ENCODE data around the gene KDM4C.
"Not testable (repeated sequence)": the region's sequence is repeated elsewhere in the genome, so short reads cannot be mapped to it uniquely, and the experiment has no call there.

Gene KDM4C

DNA sequence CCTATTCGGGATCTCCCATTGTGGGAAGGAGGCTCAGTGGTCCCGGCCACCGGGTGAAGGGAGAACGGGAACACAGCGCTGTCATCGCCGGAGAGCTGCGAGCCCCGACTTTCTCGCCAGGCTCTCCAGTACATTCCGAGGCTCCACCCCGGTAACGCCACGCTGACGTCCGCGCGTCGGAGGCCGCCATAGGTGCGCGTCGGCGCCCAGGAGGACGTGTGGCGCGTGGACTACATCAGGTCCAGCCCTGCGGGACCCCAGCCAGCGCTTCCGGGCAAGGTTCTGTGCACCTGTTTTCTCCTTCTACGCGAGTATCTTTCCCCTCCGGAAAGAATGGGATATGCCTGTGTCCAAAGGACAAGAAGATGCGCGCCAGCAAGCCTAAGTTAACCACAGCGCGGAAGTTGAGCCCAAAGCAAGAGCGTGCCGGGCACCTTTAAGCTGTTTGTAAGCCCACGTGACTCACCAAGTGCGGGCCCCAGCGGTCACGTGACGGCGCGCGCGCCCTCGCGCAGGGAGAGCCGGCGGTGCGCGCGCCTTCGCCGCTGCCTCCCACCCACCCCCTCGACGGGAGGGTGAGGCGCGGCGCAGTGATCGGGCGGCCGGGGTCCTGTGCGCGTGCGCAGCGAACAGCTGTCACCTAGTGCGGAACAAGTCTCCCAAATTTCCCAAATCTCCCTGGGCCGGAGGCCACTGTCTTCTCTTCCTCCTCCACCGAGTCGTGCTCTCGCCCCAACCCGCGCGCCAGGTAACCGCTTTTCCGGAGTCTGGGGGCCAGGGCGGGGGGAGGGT is at the start of gene KDM4C:
TSS of gene KDM4C (plus strand) at position 518 of the 792 bp plus-strand sequence. CDS start 35,016 bp downstream, outside the sequence.
- DNase-seq (ENCODE audit: low read depth in 2 of 2) = peak; percentile 87 to 92

- no peak for DNase-seq (ENCODE audit: low read depth in 2 of 2)
Measured at GRCh38 chr9:6708732-6709131, 49.0 kb upstream of the KDM4C start.

- no peak for DNase-seq (ENCODE audit: low read depth in 2 of 2)
Measured at GRCh38 chr9:6711403-6711802, 46.4 kb upstream of the KDM4C start.

DNA sequence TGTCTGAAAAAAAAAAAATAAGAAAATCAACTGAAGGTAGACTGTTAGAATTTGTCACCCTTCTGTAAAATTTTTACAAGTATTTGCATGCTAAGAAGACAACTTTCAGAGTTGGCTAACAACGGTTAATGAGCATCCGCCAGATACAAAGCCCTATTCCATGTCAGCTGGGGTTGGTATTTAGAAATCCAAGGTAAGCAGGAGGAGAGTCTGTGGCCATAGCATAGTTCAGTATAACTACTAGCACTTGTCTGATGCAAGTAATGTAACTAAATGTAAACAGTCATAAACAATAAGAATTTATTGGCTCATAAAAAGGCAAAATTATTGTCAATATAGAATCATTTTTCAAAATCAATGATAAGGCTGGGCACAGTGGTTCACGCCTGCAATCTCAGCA is 45.7 kb upstream of the KDM4C start:
- DNase-seq (ENCODE audit: low read depth in 2 of 2) = no peak

- DNase-seq (ENCODE audit: low read depth in 2 of 2) = no peak
Measured at GRCh38 chr9:6714176-6714575, 43.6 kb upstream of the KDM4C start.

GRCh38 chr9:6715153-6715754 is 42.5 kb upstream of the KDM4C start:
- DNase-seq (ENCODE audit: low read depth in 2 of 2) = not testable (repeated sequence)

GRCh38 chr9:6715755-6716643 is 41.8 kb upstream of the KDM4C start:
- DNase-seq (ENCODE audit: low read depth in 2 of 2) = peak; percentile 64 to 73

- DNase-seq (ENCODE audit: low read depth in 2 of 2) = no peak
Measured at GRCh38 chr9:6716766-6717165, 41.0 kb upstream of the KDM4C start.

GRCh38 chr9:6723881-6724420 is 33.8 kb upstream of the KDM4C start:
- no peak for DNase-seq (ENCODE audit: low read depth in 2 of 2)

GRCh38 chr9:6733257-6733656 is 24.5 kb upstream of the KDM4C start:
- DNase-seq (ENCODE audit: low read depth in 2 of 2) = no peak

DNA sequence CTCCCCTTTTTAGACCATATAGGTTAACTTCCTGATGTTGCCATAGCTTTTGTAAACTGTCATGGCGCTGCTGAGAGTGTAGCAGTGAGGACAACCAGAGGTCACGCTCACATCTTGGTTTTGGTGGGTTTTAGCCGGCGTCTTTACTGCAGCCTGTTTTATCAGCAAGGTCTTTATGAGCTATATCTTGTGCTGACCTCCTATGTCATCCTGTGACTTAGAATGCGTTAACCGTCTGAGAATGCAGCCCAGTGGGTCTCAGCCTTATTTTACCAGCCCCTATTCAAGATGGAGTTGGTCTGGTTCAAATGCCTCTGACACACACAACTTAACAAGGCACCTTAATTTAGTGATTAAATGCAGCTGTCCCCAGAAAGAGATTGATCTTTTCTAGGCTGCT is 23.9 kb upstream of the KDM4C start:
- DNase-seq (ENCODE audit: low read depth in 2 of 2) = no peak

DNA sequence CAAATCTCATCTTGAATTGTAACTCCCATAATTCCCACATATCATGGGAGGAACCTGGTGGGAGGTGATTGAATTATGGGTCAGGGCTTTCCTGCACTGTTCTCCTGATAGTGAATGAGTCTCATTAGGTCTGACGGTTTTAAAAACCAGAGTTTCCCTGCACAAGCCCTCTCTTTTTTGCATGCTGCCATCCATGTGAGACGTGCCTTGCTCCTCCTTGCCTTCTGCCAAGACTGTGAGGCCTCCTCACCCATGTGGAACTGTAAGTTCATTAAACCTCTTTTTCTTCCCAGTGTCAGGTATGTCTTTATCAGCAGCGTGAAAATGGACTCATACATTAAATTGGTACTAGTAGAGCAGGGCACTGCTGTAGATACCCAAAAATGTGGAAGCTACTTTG is 22.4 kb upstream of the KDM4C start:
- no peak for DNase-seq (ENCODE audit: low read depth in 2 of 2)

DNA sequence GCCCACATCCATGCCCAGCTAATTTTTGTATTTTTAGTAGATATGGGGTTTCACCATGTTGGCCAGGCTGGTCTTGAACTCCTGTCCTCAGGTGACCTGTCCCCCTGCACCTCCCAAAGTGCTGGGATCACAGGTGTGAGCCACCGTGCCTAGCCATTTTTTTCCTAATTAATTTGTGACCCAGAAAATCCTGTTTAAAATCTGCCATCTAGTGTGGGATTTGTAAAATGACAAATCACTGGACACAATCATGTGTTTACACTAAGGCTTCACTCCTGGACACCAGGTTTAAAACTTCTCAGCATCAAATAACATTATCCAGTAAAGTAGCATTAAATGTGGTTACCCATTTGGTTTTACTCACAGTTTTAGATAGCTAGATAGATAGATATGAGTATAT is 18.6 kb upstream of the KDM4C start:
- DNase-seq (ENCODE audit: low read depth in 2 of 2) = no peak

- not testable (repeated sequence) for DNase-seq (ENCODE audit: low read depth in 2 of 2)
Measured at GRCh38 chr9:6748861-6749260, 8.9 kb upstream of the KDM4C start.

DNA sequence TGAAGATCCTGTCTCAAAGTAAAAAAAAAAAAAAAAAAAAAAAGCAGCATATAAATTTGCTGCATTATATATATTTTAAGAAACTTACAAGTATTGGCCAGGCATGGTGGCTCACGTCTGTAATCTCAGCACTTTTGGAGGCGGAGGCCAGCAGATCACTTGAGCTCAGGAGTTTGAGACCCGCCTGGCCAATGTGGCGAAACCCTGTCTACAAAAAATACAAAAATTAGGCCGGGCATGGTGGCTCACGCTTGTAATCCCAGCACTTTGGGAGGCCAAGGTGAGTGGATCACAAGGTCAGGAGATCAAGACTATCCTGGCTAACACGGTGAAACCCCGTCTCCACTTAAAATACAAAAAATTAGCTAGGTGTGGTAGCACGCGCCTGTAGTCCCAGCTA is 2.9 kb upstream of the KDM4C start:
- not testable (repeated sequence) for DNase-seq (ENCODE audit: low read depth in 2 of 2)

DNA sequence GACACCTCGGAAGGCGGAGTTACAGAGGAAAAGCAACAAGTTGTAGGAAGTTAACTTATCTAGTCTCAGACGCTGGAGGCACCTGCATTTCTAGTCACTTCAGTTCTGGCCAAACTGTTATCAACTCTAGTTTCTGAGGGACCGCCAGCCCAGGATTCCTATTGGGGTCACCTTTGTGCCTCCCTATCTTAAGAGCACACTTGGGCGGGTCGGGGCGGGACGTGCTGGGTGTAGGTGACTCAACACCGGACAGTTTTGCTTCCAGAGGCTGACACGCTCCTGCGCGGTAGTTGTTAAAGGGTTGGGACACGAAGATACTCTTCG is 679 bp upstream of the KDM4C start:
- peak; percentile 62 to 70 for DNase-seq (ENCODE audit: low read depth in 2 of 2)

DNA sequence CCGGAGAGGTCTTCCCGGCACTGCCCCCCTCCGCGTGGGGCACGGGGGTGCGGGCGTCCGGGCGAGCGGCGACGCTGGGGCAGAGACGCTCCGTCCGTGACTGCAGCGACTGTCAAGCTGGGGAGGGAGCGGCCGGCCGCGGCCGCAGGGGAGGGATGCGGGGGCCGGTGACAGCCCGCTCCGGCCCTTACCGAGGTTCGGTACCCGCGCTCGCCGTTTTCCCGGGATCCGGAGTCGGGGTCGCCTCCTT is 400 bp downstream of the KDM4C start:
- no peak for DNase-seq (ENCODE audit: low read depth in 2 of 2)

GRCh38 chr9:6758498-6759184 is 868 bp downstream of the KDM4C start:
- DNase-seq (ENCODE audit: low read depth in 2 of 2) = peak in 1 of 2 donors; percentile 40

DNA sequence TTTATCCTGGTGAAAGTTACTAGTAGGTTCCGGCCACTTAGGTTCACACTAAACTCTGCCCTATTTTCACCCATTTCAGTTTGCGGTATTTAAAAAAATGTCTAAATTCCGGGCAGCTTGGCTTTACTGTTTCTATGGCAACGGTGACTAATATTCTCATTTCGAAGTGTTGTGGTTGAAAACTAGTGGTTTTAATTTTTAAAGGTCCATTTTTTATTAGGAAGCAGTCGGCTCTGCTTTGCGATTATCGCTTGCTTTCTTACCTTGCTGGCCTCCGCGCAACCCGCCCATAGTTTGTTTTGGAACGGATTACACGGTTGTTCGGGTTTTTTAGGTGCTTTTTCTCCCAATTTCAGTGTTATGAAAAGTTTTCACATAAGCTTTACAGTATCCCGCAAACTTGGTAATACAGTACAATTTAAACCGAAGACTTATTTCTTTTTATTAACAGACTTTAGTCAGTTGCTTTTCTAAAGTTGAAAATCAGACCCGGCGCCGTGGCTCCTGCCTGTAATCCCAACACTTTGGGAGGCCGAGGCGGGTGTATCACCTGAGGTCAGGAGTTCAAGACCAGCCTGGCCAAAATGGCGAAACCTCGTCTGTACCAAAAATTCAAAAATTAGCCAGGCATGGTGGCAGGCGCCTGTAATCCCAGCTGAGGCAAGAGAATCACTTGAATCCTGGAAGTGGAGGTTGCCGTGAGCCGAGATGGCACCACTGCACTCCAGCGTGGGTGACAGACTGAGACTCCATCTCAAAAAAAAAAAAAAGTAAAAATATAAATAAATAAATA is 1.6 kb downstream of the KDM4C start:
- no peak for DNase-seq (ENCODE audit: low read depth in 2 of 2)

GRCh38 chr9:6761306-6761705 is 3.5 kb downstream of the KDM4C start:
- no peak for DNase-seq (ENCODE audit: low read depth in 2 of 2)

DNA sequence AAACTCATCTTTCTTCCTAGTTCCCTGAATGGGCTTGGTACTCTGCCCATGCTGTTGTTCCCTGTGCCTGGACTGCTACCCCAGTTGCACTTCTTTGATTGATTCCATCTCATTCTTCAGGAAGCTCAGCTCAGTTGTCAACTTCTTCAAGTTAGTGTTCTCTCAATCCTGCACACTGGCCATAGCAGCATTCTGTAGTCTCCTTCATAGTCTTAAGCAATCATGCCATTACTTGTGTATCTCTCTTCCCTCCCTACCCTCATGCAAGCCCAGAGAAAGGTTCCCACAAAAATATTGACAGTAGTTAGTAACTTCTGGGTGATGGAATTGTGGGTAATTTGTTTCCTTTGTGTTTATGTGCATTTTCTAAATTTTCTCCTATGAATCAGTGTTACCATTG is 5.5 kb downstream of the KDM4C start:
- DNase-seq (ENCODE audit: low read depth in 2 of 2) = no peak
